PFSK-1 (cell line): Measurements from ENCODE around the gene ACLY.

Experiments
- FOXP2 ChIP-seq: optimal IDR thresholded peaks from 2 replicates; pipeline ENCODE3; 2011; ENCODE audit warnings: borderline replicate concordance, control low read depth, inconsistent platforms; ENCODE audit not compliant: insufficient read depth; ENCODE audit errors: extremely low read length, extremely low read depth
- POLR2AphosphoS5 ChIP-seq: IDR thresholded peaks from 2 replicates; pipeline ENCODE4 v1.6.1; 2012; ENCODE audit warnings: low read depth, mild to moderate bottlenecking, control low read depth, low read length, moderate library complexity
- SIN3A ChIP-seq: IDR thresholded peaks from 2 replicates; pipeline ENCODE4 v1.6.1; 2012; ENCODE audit warnings: mild to moderate bottlenecking, low read length, moderate library complexity, borderline replicate concordance; ENCODE audit not compliant: insufficient read depth
- TAF1 ChIP-seq: IDR thresholded peaks from 2 replicates; pipeline ENCODE4 v1.6.1; 2012; ENCODE audit warnings: low read length, control low read depth, borderline replicate concordance; ENCODE audit not compliant: insufficient read depth
- TF ChIP-seq, protein P1 (sequence below), 2 experiments: IDR thresholded peaks; 2 replicates each; pipeline versions ENCODE4 v1.6.1 to v1.8.0; 2011 to 2012; ENCODE audit warnings: low read depth in 2 of 2, low read length in 2 of 2, control low read depth in 1 of 2, inconsistent platforms in 1 of 2, mild to moderate bottlenecking in 1 of 2, moderate library complexity in 1 of 2; ENCODE audit not compliant: insufficient read depth in 1 of 2

ACLY gene

GRCh38 chr17:41880130-41880529 is 38.6 kb downstream of the ACLY start:
- TF ChIP-seq, protein P1, sequence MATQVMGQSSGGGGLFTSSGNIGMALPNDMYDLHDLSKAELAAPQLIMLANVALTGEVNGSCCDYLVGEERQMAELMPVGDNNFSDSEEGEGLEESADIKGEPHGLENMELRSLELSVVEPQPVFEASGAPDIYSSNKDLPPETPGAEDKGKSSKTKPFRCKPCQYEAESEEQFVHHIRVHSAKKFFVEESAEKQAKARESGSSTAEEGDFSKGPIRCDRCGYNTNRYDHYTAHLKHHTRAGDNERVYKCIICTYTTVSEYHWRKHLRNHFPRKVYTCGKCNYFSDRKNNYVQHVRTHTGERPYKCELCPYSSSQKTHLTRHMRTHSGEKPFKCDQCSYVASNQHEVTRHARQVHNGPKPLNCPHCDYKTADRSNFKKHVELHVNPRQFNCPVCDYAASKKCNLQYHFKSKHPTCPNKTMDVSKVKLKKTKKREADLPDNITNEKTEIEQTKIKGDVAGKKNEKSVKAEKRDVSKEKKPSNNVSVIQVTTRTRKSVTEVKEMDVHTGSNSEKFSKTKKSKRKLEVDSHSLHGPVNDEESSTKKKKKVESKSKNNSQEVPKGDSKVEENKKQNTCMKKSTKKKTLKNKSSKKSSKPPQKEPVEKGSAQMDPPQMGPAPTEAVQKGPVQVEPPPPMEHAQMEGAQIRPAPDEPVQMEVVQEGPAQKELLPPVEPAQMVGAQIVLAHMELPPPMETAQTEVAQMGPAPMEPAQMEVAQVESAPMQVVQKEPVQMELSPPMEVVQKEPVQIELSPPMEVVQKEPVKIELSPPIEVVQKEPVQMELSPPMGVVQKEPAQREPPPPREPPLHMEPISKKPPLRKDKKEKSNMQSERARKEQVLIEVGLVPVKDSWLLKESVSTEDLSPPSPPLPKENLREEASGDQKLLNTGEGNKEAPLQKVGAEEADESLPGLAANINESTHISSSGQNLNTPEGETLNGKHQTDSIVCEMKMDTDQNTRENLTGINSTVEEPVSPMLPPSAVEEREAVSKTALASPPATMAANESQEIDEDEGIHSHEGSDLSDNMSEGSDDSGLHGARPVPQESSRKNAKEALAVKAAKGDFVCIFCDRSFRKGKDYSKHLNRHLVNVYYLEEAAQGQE (IDR thresholded peaks at IDR 0.05; ENCODE audit: insufficient read depth in 1 of 2, low read depth in 2 of 2, low read length in 2 of 2): no peak
- TF ChIP-seq TAF1: no peak
- TF ChIP-seq POLR2AphosphoS5: no peak

GRCh38 chr17:41873559-41874292 is 45.0 kb downstream of the ACLY start:
- TF ChIP-seq POLR2AphosphoS5 (no peak), TAF1 (no peak), SIN3A (no peak)
- TF ChIP-seq, protein P1 (IDR thresholded peaks at IDR 0.05; ENCODE audit: insufficient read depth in 1 of 2, low read depth in 2 of 2, low read length in 2 of 2): no peak

DNA sequence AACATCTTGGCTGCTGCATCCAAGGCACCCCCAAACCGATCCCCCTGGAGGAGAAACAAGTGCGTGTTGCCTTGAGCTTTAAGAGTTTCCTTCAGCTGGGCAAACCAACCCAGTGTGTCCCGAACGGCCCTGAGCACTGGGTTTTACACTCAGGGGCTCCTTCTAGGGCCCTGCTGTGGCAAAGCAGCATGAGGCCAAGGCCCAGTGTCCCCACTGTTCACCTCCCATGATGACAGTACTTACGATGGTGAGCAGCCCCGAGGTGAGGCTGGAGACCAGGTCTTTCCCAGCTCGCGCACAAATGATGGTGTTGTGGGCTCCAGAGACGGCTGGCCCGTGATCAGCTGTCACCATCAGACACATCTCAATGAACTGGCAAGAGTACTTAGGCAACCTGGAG is 47.0 kb downstream of the ACLY start:
- 0 out of 2 replicates have a peak, but pooled peaks have one; percentile 18 for TF ChIP-seq POLR2AphosphoS5
- no peak for TF ChIP-seq SIN3A
- no peak for TF ChIP-seq FOXP2
- no peak for TF ChIP-seq TAF1

- TF ChIP-seq FOXP2 (no peak), TAF1 (no peak), SIN3A (no peak), POLR2AphosphoS5 (no peak)
- TF ChIP-seq, protein P1 (IDR thresholded peaks at IDR 0.05; ENCODE audit: insufficient read depth in 1 of 2, low read depth in 2 of 2, low read length in 2 of 2): no peak
Observed at GRCh38 chr17:41870627-41871026, 48.1 kb downstream of the ACLY start.

DNA sequence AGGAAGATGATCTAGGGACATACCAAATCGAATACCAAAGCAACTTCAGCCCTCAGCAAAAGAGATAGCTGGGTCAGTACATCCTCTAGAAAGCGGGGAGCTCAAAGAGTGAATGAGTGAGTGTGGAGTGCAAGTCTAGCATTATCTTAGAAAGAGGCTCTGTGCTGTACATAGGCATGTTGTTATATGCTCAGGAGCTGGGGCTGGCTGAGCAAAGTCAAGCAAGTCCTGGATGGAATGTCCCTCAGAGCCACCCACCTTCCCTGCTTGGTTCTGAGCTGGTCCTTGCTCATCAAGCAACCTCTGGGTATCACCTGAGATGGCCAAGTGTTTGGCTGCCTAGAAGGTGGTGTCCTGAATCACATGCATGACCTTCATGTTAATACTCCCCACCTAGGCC is 48.7 kb downstream of the ACLY start:
- TF ChIP-seq TAF1: no peak
- no peak for TF ChIP-seq POLR2AphosphoS5
- no peak for TF ChIP-seq FOXP2
- TF ChIP-seq SIN3A: no peak
- TF ChIP-seq, protein P1 (IDR thresholded peaks at IDR 0.05; ENCODE audit: insufficient read depth in 1 of 2, low read depth in 2 of 2, low read length in 2 of 2): no peak
